HG03469 (cell line): ENCODE measurements around the gene FAIM2.
A peak's percentile ranks its signal among the peaks of the same experiment; 100 is the strongest.
"Not testable (repeated sequence)": the region's sequence is repeated elsewhere in the genome, so short reads cannot be mapped to it uniquely, and the experiment has no call there.

Source experiments
- ATAC-seq: cut with Tn5 transposase; IDR thresholded peaks from one replicate; pipeline ENCODE4 v1.9.1; 2021; ENCODE audit warnings: mild to moderate bottlenecking, moderate library complexity, moderate number of reproducible peaks; ENCODE audit not compliant: unreplicated experiment

The FAIM2 gene

DNA sequence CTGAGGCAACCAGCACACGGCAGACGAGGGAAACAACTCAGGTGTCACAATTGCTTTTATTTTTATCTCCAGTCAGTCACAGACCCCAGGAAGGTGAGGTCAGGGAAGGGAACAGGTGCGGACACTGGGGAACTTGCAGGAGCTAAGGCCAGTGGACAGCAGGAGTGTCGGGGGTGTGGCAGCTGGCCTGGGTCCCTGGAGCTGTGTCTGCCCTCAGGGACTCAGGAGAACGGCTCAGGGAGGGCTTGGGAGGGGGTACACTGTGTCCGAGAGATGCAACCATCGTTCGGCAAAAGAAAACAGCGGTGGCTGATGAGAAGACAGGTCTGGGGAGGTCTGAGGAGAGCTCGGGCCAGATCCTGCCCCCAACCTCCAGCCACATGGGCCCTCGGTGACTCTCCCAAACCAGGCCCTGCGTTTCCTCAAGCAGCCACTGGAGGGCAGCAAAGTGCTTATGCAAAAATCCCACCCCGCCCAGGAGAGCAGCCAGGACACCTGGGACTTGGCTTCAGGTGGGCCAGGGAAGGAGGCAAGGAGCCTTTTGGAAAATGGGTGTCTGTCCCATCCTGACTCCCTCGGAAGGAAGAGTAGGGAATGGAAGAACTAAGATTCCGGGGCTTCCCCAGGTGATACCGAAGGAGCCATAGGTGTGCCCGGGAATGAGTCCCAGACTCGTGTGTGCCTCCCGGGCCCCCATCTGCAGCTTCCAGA, 36.7 kb downstream of the FAIM2 start:
- no peak for ATAC-seq

DNA sequence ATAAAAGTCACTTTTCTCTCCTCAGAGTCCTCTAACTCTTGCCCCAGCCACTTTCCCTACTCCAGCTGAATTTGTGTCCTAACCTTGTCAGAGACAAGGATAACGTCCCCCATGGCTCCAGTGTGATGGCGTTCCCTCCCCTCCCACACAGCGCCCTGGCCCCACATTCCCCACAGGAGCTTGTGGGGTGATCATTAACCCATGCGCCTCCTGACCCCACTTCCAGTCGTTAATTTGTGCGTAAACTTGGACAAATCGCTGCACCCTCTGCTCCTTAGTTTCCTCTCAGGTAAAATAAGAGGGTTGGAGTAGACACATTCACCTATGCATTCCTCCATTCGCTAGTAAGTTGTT, 37.9 kb downstream of the FAIM2 start:
- no peak for ATAC-seq

DNA sequence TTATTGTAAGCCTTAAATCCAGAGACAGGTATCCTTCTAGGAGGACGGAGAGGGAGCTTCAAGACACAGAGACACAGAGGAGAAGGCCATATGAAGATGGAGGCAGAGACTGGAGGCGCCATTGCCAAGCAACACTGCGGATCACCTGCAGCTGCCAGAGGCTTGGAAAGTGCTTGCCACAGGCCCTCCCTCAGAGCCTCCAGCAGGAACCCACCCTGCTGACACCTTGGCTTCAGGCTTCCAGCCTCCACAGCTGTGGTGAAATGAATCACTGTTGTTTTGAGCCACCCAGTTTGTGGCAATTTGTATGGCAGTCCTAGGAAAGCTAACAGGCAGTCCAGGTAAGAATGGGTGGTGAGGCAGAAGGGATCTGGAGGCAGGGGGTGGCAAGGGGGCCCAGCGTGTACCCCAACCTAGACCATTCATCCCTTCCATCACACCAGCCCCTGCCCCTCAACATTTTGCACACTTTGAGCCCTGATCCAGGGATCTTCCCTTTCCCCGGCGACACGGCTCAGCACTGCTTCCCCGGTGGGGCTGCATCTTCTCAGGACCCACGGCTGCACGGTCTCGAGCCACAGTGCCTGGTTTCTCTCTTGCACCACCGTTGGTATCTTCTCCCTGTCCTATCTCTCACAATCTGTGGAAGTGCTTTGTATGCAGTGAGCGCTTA, 38.5 kb downstream of the FAIM2 start:
- no peak for ATAC-seq

DNA sequence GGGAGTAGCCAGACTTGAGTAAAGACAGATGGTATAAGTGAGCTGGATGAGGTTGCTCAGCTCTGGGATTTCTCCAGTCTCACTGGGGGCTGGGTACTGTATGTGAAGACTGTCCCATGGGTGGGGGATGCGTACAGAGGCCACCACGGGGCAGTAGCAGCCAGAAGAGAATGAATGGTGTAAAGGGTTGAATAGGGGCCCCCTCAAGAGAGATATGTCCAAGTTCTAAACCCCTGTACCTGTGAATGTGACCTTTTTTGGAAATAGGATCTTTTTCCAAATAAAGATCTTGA, 39.0 kb downstream of the FAIM2 start:
- ATAC-seq = no peak

DNA sequence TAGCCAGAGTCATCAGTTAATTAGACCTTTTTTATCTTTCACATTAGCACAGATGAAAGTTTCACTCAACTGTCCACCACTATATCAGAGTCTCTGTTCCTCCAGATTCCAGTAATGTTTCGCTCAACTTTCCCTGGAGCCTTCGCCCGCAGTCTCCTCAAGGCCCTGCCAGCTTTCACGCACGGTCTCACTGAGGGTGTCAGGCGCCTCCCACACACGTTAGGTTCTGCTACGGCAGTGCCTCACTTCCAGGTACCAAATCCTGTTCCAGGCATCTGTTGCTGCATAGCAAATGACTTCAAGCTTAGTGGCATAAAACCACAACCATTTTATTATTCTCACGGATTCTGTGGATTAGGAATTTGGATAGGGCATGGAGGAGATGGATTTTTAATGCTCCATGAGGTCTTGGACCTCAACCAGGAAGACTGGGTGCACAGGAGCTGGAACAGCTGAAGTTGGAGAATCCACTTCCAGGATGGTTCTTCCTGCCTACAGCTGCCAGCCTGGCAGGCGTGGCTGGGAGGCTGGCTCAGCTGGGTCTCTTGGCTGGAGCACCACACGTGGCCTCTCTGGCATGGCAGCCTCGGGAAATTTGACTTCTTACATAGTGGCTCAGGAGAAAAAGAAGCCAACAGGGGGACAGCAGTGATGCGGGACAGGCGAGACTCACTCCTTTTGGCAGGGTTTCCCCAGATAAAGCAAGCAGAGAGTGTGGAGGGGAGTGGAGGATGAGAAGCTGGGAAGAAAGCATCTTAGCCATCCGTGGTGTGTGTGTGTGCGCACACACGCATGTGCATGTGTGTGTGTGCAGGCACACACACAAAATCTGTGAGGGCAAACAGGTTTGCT, 39.5 kb downstream of the FAIM2 start:
- no peak for ATAC-seq

DNA sequence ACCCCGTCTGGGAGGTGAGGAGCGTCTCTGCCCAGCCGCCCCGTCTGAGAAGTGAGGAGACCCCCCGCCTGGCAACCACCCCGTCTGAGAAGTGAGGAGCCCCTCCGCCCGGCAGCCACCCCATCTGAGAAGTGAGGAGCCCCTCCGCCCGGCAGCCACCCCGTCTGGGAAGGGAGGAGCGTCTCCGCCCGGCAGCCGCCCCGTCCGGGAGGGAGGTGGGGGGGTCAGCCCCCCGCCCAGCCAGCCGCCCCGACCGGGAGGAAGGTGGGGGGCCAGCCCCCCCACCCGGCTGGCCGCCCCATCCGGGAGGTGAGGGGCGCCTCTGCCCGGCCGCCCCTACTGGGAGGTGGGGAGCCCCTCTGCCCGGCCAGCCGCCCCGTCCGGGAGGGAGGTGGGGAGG, 42.8 kb downstream of the FAIM2 start:
- not testable (repeated sequence) for ATAC-seq

DNA sequence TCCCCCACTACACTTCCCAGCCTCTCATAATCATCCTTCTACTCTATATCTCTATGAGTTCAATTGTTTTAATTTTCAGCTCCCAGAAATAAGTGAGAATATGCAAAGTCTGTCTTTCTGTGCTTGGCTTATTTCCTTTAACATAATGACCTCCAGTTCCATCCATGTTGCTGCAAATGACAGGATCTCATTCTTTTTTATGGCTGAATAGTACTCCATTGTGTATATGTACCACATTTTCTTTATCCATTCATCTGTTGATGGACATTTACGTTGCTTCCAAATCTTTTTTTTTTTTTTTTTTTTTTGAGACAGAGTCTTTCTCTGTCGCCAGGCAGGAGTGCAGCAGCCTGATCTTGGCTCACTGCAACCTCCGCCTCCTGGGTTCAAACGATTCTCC, 47.8 kb downstream of the FAIM2 start:
- ATAC-seq = not testable (repeated sequence)

DNA sequence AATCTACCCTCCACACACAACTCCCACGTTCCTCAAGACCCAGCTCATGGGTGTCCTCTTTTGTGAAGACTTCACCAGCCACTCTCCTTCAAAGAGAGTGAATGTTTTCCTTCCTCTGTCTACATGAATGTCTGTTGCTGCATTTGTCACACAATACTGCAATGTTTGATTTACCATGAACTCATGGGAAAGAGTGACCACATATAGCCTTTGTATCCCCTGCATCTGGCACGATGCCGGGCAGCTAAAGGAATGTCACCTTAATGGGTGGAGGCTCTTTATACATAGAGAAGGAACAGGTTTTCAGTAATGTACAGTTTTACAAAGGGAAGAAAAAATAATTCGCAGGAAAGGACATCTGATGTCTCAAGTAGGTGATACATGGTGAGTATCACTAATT, 48.7 kb downstream of the FAIM2 start:
- ATAC-seq = no peak

DNA sequence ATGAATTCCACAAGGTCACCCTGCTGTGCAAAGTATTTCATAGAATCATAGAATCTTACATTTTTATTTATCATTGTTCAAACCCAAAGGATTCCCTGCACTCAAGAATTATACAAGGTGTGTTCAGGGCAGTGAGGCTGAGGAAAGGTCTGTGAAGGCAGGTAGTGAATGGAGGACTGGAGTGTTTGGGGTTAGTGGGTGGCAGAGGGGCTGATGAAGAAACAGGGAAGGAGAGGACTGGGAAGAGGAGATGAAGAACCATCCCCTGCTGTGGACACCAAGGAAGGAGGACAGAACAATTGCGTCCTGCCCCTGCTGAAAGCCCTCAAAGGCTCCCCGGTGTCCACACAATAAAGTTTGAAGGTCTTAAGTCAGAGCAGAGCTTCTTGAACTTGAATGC, 50.0 kb downstream of the FAIM2 start:
- no peak for ATAC-seq

DNA sequence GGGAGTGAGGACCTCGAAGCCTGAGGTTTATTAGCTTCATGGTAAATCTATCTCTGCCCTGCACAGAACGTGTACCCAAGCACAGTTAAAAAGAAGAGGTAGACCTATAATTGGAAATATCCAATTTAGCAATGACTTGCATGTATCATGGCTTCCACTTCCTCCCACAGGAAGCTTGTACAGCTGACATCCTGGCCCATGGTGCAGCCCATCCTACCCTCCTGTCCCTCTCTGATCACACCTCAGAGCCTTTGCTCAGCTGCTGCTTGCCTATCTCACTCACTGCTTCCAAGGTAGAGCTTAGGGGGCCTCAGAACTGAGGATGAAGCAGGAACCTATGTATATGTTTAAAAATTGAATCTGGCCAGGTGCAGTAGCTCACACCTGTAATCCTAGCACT, 56.5 kb downstream of the FAIM2 start:
- no peak for ATAC-seq

DNA sequence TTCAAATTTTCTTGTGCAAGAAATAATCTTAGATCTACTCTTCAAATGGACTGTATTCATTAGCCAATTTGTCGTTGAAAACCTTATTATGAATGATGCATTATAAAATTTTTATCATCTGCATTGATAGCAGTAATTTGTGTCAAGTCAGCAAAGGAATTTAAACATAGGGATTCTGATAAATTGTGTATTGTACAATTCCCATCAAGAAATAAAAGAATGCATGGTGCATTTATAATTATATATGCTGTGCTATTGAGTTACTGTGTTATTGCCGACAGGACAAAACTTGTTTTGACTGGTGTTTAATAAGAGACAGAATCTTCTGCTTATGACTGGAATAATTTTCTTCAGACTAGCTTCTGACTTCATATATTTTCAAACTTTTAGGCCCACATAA, 57.7 kb downstream of the FAIM2 start:
- ATAC-seq = no peak

DNA sequence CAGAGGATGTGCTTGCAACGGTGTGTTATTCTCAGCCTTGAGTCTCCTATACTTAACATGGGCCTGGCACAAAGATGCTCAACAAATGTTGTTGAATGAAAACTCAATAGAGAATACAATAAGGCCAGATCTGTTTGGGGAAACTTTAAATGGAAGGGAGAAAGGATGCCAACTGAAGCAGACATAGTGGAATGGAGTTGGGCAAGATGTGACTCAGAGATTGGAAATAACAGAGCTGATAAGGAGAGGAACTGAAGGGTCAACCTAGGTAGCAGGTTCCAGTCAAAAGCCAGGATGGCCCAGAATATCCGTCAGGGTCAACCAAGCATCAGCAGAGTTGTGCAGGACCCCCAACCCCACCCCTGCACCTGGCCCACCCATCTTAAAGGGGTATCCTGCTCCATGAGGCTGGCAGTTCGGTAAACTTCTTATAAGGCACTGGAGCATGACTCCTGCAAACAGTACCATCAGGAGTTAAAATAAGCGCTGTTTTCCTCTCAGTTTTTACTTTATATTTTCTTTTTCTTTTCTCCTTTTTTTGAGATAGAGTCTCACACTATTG, 59.7 kb downstream of the FAIM2 start:
- ATAC-seq = no peak

DNA sequence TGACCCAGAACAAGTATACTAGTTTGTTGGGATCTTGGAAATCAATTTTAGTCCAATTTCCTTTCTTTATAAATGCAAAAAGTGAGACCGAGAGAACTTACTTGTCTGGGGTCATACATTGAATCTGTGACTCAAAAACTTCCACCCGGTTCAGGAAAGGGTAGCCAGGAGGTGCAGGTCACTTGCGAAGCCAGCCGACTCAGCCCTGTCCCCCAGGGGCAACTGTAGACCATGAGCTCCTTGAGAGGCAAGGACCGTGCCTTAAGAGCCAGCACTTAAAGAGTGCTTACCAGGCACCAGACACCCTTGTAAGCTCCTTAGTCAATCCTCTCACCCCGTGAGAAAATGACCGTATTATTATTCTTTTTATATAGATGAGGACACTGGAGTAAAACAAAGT, 60.3 kb downstream of the FAIM2 start:
- ATAC-seq = no peak

DNA sequence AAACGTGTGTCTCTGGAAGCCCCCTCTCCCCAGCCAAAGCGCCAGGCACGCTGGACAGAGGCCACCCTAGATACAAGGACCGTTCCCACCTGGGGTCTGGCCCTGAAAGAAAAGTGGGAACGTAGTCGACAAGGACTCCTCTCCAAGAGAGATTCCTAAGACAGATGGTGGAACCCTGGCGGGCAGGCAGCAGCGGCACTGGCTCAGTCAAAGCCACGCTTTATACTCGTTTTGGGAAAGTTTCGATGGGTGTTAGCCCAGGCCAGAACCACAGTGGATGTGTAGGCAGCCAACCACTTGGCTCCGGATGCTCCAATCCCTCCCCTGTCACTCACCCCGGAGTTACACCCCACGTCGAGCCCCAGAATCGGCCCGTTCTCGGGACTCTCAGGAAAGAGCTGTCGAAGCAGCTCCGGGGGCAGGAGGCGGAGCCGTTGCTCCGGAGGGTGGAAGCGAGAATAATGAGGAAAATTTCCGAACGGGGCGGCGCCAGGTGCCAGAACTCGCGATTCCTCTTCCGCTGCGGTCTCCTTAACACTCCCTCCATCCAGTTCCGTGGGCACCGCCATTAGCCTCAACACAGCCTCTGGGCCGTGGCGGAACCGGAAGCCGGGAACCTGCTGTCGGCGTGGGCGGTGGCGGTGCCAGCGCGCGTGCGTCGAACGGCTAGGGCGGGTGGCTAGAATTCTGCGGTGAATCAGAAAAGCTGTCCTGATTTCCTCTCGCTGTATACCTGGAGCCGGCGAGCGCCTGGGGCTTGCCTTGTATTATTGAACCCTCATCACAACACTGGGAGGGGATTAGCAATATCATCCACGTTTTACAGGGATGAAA, 61.0 kb downstream of the FAIM2 start, which contains the start of gene BCDIN3D:
Gene BCDIN3D (minus strand): TSS at position 588 of the 834 bp plus-strand sequence. CDS start 19 bp downstream, at position 569.
- ATAC-seq = peak; percentile 71

DNA sequence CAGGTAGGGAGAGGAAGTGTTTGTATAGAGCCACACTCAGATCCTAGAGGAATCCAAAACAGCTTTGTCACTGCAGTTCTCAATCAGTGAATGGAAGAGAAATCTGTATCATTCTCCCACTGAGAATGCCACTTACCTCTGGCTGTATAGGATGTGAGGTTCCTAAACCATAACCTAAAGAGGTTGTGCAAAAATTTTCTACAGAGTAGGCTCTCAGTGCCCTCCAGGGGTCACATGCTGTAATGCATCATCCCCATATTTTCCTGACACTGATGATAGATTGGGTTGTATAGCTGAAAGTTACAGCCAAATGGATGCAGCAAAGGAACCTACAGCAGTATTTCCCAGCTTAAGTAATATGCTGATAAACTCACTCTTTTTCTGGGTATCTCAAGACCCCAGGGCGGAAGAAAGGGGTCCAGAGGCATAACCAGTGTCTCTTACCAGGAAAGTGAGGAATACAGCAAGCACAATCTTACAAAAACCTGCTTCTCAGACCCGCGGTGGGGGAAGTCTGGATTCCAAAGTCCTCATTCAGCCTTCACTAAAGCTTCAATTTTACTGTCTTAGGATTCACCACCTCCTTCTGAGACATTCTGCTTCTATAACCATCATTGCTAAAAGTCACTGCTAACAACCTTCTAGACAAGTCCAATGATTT, 64.6 kb downstream of the FAIM2 start:
- ATAC-seq = no peak

DNA sequence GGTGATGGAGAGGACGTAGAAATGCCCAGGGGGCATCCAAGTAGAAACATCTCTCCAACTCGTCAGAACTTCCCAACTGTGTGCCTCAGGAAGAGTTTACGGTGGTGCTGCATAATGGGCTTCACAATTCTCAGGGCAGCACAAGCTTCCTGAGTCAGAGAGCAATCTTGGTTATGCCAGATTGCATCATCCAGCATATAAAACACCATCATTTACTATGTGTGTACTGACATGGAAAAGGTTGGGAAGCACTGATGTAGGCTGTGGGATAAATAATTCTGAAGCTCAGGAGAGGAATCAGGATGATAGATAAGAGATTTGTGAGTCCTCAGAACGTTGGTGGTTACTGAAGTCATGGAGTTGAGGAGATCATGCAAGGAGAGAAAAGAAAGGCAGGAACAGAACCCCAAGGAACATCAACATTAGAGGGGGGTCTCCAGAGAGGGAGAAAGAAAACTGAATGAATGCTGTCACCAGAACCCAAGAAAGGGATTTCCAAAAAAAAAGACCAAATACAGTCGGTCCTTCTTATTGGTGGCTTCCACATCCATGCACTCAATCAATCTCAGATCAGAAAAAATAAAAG, 70.8 kb downstream of the FAIM2 start:
- ATAC-seq = no peak

DNA sequence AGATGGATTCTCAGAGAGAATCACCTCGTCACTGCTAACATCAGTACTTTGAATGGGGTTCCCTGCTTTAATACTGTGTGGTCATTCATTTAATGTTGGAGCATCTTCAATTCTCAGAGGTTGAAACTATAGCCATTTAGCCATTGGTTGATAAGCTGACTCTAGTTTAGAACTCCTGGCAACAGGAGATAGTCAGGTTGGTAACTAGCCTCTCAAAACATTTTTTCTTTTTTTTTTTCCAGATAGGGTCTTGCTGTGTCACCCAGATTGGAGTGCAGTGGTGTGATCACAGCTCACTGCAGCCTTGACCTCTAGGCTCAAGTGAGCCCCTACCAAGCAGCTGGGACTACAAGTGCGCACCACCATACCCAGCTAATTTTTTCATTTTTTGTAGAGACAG, 72.0 kb downstream of the FAIM2 start:
- ATAC-seq = no peak

DNA sequence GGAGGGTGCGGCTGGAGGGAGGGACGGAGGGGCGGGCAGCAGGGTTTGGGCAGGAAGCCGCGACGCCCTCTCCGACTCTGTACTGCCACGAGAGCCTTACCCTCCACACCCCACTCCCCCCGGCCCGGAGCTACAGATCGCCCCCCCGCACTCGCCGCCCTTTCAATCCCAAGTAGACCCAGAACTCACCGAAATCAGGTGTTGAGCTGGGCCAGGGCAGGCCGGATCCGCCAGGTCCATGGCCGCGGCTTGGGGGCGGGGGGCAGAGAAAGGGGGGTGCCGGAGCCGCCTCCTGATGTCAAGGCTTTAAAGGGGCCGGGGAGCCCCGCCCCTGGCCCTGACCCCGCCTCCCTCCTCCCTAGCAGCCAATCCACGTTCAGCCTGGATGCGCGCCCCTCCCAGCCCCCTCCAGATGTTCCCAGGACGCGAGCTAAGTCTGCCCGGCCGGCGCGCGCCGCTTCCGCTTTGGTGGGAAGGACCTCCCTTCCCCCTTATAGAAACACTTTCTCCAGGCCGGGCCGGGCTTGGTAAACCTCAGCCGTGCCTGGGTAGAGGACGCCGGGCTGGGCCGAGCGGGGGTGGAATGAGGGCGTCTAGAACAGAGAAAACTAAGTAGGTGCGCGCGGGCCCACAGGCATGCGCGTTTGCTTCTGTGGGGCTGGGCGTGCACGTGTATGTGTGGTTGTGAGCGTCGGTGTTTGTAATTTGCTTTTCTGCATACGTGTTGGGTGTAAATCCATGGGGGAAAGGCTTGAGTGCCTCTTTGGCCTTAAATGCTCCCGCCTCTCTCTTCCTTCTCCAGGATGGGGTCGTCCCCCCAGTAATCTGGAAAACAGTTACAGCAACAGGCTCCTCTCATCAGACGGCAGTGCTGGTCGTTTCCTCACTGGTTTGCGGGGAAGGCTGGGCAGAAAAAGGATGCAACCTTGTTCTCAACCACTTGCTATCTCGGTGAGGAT, 75.3 kb downstream of the FAIM2 start, which contains the start of gene NCKAP5L:
Gene NCKAP5L (minus strand): TSS at position 281 of the 959 bp plus-strand sequence. CDS start 24,369 bp downstream, outside the sequence.
- peak; percentile 68 for ATAC-seq
